Inflammatory macrophage treated with lipopolysaccharide for 4 hours (primary cell): Measurements from ENCODE around the gene CFAP210.
"Not testable (repeated sequence)": the region's sequence is repeated elsewhere in the genome, so short reads cannot be mapped to it uniquely, and the experiment has no call there.

Source experiments
- DNase-seq: peaks from one replicate; pipeline ENCODE4 v3.0.0-alpha.2; 2020

The CFAP210 gene

DNA sequence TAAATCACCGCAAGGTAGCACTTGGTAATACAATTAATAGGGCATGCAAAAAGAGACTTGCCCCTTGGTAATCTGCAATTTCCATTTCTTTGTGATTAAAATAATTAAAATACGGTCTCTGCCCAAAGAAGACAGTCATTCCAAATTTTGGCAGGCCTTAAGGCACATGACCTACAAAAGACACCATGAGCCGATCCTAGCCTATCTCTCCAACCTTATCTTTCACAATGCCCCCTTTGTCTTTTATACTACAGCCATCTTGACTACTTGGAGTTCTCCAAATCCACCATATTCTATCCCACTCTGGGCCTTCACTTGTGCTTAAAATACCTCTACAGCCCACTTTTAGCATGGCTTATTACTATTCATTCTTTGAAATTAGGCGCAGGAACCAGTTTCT, 23.3 kb downstream of the CFAP210 start:
- no peak for DNase-seq

DNA sequence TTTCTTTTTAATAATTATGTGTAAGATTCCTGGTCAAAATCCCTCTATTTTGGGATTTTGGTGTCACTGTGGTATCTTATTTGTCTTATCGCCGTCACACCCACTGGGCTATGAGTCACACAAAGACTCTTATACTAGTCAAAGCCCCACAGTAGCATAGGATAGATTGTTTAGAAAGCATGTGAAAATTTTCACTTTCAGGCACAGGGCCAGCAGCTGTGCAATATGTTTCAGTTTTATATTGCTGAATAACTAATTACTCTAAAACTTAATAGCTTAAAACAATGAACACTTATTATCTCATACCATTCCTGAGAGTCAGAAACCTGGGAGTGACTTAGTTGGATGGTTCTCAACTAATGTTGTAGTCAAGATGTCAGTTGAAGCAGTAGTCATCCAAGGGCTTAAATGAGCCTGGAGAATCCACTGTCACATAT, 24.0 kb downstream of the CFAP210 start:
- DNase-seq, result no peak

DNA sequence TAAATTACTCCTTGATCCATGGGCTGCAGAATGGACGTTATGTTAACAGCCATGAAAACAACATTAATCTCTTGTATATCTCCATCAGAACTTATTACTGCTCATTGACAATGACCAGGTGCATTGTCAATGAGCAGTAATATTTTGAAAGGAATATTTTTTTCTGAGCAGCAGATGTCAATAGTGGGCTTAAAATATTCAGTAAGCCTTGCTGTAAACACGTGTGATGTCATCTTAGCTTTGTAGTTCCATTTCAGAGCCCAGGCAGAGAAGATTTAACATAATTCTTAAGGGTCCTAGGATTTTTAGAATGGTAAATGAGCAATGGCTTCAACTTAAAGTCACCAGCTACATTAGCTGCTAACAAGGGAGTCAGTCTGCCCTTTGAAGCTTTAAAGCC, 26.6 kb downstream of the CFAP210 start:
- no peak for DNase-seq

DNA sequence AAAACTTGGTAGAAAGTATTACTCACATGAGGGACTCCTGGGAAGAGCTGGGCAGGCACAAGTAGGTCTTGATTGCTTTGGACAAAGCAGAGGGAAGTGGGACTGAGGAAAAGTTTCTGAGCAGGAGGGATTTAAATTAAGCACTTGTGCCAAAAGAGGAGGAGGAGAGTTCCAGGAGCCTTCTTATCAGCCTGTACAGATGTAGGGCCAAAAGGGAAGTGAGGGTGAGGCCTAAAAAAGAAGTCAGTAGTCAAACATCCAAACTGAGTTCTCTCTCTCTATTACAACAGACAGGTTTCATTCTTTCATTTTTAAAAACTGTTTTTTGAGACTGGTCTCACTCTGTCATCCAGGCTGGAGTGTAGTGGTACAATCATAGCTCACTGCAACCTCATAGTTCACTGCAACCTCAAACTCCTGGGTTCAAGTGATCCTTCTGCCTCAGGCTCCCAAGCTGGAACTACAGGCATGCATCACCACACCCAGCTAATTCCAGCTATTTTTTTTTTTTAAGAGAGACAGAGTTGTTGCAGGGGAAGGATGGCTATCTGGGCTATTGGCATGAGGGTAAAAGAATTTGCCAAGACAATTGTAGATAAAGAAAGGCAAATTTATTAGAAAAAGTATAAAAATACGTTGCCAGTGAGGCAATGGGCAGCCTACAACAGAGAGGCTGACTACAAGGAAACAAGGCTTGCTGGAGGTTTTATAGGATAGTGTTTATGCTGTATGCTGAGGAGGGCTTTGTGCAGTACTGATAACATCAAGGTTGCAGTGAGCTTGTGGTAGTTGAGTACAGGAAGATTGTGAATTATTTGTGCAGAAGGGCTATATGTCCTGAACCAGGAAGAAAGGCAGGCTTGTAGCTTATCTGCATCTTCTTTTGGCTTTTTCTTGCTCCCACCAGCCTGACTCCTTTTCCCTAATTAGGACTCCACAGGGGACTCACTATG, 29.0 kb downstream of the CFAP210 start:
- no peak for DNase-seq

DNA sequence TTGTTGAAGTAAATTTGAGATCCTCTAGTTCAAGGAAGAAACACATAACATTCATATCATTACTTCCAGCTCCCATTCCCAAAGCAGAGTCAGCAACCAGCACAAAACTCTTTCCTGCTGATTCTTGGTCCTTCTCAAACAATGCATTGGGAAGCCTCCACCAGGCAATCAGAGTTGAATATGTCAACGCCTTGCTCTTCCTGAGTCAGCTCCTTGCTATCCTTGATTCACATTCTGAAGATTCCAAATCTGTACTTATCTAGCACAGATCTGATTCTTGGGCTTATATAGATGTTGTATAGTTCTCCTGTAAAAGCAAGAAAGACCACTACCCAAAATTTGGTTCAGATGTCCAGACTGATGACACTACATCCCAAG, 29.6 kb downstream of the CFAP210 start:
- DNase-seq, result no peak

DNA sequence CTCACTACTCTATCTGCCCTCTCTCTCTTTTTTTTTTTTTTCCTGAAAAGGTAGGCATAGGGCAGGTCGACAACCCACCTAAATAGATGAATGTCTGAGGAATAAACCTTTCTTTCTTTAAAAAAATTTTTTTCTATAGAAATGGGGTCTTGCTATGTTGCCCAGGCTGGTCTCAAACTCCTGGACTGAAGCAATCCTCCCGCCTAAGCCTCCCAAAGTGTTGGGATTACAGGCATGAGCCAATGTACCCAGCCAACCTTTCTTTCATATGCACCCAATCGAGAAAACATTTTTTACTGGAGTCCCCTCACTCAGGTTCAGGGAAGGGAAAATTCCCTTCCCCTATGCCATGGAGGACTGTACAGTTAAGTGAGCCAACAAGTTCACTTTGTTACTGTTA, 31.0 kb downstream of the CFAP210 start:
- no peak for DNase-seq

DNA sequence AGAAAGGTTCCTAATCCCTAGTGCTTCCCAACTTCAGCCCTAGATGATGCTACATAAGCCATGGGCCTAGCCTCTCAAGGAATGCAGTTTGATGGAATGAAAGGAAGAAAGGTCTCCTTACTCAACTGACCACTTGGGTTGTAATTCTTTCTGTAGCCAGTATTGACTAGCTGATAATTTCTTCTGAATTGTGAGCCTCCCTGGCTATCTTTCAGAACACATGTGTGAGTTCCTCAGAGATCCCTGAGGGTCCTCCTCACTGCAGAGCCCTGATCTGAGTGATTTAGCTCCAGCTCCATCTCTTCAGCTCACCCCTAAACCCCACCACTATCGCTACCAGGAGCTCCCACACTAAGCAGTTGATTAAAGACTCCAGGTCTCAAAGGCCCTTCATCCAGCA, 31.5 kb downstream of the CFAP210 start:
- no peak for DNase-seq

DNA sequence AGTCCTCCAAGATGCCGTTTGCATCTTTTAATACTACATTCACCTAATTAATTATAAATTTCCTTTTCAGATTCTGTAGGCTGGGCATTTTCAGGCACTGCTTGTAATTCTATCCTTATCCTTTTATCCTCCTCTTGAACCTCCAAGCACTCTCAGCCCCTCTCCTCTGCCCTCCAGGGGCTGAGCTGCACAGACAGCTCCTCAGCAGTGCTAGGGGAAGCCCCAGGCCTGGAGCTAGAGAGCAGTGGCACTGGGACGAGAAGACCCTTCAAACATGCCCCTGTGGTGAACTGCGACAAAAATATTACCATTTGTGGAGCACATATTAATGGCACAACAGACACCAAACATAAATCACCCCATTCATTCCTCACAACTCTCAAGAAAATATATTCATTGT, 32.9 kb downstream of the CFAP210 start:
- no peak for DNase-seq

DNA sequence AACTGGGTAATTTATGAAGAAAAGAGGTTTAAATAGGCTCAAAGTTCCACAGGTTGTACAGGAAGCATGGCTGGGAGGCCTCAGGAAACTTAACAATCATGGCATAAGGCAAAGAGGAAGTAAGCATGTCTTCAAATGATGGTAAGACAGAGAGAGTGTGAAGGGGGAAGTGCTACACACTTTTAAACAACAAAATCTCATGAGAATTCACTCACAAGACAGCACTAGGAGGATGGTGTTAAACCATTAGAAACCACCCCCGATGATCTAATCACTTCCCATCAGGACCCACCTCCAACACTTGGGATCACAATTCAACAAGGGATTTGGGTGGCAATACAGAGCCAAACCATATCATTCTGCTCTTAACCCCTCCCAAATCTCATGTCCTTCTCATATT, 34.9 kb downstream of the CFAP210 start:
- DNase-seq, result peak; percentile 6

DNA sequence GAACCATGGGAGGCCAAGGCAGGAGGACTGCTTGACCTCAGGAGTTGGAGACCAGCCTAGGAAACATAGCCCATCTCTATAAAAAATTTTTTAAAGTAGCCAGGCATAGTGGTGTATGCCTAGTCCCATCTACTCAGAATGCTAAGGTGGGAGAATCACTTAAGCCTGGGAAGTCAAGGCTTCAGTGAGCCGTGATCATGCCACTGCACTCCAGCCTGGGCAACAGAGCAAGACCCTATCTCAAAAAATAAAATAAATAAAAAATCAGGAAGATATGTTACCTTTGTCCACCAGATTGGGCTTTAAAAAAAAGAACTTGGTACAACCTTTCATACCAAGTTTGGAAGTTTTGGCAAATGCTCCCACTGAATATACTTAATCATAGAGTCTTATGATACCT, 35.3 kb downstream of the CFAP210 start:
- no peak for DNase-seq

DNA sequence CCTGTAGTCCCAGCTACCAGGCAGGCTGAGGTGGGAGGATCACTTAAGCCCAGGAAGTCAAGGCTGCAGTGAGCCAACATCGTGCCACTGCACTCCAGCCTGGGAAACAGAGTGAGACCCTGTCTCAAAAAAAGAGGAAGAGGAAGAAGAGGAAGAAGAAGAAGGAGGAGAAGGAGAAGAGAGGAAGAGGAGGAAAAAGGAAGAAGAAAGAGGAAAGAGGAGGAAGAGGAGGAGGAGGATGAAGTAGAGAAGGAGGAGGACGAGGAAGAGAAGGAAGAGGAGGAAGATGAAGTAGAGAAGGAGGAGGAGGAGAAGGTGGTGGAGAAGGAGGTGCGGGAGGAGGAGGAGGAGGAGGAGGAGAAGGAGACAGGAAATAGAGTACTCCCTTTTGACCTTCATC, 38.0 kb downstream of the CFAP210 start:
- DNase-seq, result no peak

DNA sequence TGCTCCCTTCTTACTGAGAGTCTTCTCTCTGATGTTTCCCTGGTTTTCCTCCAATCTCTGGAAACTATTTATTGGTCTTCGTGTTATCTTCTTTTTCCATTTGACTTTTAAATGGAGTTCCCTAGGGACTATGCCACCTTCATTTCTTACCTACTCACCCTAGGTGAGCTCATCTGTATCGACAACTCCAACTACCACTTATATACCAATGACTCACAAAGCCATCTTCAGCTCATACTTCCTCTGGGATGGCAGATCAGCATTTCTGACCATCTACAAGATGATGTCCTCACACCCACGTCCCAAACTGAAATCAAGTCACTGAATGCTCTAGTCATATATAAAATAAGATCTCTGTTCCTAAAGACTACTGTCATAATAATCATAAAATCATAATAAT, 40.6 kb downstream of the CFAP210 start:
- no peak for DNase-seq

DNA sequence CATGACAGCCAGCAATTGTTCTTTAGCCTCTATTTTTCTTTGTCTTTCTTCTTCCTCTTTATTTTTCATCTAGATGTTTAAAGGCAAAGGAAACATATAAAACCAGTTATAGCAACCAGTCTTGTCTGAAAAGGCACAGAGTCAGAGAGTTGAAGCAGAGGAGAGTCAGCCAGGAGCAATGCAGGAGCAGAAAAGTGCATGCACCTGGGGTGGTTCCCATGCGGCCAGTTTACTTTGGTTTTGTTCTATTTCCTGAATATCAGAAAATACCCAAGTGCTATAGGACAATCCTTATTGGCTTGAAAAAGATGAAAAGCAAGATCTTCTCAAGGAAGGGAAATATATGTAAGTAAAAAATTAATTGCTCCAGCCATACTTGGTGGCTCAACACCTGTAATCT, 44.9 kb downstream of the CFAP210 start:
- no peak for DNase-seq

DNA sequence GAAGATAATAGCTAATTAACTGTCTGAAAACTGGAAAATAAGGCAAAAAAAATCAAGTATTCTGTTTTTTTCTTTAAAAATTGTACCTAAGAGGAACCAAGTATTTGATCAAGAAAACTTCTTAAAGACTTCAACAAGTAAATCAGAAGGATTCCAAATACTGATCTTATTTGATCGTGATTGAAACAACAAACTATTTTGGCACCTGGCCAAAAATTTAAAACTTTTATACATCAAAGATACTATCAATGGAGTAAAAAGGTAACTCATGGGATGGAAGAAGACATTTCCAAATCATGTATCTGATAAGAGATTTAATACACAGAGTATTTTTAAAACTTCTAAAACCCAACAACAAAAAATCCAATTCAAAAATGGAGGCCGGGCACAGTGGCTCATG, 46.7 kb downstream of the CFAP210 start:
- DNase-seq, result no peak

DNA sequence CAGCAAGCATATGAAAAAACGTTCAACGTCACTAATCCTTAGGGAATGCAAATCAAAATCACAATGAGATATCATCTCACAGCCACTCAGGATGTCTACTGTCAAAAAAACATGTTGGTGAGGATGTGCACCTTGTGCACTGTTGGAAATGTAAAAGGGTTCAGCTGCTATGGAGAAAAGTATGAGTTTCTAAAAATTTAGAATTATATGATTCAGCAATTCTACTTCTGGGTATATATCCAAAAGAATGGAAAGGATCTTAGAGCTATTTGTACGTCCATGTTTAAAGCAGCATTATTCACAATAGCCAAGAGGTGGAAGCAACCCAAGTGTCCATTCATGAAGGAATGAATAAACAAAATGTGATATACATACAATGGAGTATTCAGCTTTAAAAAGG, 50.0 kb downstream of the CFAP210 start:
- DNase-seq, result no peak

DNA sequence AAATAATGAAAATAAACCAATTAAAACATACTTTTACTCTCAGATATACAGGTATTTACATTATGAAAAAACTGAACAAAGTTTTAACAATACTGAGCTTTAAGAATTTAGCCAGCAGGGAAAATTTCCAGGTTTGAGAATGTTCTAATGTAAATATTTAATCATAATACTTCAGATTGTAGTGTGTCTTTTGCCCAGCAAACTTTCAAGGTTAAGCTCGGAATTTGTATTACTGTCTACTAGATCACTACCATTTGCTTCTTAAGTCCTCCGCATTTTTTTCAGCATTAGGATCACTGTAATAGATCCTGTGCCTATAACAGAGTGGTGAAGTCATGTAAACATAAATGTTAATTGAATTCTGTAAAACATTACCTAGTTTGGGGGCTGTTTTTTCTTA, 52.7 kb downstream of the CFAP210 start:
- DNase-seq, result no peak

DNA sequence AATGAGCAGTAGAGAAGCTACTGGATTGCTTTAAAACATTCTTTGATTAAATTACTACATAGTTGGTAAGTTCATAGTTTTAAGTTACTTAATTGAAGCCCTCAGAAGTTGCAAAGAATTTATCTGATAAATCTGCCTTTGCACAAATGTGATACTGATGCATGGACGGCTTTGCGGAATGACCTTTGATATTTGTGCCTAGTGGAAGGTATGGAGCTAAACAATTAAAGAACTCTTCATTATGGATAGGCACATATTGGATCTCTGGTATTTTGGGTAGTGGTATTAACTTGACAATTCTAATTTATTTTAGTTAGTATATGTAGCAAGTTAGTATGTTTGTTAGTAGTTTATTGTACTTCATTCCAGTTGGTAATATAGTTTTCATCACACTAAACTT, 54.1 kb downstream of the CFAP210 start:
- DNase-seq, result no peak

DNA sequence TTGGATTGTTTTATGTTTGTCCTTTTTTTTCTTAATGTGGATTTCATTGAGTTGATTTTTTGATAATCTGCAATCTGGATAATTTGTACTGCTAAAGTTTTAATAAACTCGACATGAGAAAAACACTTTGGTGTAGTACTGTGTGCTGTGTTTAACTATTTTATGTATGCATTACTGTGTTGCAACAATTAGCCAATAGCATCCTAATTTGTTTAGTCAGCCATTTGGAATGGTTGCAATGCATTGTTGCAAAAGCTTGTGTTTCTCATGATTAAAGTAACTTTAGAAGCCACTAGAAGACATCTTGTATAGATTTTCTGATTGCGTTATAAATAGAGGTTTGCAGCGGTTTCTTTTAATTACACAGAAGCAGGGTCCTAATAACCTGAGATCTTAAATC, 56.6 kb downstream of the CFAP210 start:
- DNase-seq, result peak; percentile 7

DNA sequence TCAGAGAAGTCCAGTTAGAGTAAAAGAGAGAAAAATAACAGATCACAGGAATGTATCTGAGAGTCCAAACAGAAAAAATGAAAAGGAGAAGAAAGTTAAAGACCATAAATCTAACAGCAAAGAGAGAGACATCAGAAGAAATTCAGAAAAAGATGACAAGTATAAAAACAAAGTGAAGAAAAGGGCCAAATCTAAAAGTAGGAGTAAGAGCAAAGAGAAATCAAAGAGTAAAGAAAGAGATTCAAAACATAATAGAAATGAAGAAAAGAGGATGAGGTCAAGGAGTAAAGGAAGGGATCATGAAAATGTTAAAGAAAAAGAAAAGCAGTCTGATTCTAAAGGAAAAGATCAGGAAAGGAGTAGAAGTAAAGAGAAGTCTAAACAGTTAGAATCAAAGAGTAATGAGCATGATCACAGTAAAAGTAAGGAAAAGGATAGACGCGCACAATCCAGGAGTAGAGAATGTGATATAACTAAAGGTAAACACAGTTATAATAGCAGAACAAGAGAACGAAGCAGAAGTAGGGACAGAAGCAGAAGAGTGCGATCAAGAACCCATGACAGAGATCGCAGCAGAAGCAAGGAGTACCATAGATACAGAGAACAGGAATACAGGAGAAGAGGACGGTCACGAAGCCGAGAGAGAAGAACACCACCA, 57.6 kb downstream of the CFAP210 start:
- no peak for DNase-seq

DNA sequence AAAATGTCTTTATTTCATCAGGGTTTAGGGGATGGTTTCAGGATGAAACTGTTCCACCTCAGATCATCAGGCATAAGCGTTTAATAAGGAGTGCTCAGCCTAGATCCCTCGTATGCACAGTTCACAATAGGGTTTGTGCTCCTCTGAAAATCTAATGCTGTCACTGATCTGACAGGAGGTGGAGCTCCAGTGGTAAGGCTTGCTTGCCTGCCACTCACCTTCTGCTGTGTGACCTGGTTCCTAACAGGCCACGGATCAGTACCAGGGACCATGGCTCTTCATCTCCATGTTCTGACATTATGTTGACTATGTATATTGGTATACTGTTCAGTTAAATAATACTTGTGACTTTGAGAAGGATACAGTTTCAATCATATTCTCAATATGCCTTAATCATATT, 68.4 kb downstream of the CFAP210 start:
- no peak for DNase-seq

DNA sequence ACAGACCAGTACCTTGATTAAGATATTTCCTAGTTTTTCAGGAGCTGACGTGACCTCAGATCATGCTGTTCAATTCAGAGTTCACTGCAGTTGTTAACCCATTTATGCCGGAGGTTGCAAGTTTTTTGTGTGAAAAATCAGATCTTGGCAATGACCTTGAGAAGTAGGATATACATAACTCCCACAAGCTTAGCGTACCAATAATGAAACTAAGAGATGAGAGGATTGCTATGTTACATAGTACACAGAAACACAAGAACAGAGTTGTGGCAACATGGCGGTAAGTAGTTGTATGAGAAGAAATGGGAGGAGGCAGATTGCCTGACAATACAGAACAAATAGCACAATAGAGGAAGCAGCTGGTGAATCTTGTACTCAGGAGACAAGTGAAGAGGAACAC, 71.0 kb downstream of the CFAP210 start:
- DNase-seq, result no peak

DNA sequence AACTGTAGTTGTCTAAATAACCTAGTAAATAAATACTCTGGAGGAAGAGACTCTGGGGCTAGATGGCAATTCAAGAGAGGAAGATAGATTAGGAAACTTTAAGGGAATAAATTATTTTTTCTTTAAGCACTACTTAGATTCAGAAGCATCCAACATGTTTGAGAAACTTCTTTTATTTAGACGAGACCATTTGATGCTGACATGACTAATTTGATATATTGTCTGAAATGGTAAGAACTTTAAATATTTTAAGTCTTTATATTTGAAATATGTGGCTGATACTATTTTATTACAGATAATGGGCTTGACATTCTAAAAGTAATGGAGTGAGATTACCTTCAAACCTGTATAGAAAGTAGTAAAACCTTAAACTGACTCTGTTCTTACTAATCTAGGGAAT, 73.7 kb downstream of the CFAP210 start:
- no peak for DNase-seq

DNA sequence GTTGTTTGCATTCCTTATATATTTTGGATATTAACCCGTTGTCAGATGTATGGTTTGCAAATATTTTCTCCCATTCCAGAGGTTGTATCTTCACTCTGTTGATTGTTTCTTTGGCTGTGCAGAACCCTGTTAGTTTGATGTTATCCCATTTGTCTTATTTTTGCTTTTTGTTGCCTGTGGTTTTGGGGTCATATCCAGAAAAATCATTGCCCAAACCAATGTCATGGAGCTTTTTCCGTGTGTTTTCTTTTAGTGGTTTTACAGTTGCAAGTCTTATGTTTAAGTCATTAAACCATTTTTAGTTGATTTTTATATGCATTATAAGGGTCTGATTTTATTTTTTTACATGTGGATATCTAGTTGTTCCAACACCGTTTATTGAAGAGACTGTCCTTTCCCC, 74.3 kb downstream of the CFAP210 start:
- DNase-seq, result no peak

DNA sequence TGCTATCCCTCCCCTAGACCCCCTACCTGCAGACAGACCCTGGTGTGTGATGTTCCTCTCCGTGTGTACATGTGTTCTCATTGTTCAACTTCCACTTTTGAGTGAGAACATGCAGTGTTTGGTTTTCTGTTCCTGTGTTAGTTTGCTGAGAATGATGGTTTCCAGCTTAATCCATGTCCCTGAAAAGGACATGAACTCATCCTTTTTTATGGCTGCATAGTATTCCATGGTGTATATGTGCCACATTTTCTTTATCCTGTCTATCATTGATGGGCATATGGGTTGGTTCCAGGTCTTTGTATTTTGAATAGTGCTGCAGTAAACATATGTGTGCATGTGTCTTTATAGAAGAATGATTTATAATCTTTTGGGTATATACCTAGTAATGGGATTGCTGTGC, 78.2 kb downstream of the CFAP210 start:
- DNase-seq, result not testable (repeated sequence)

DNA sequence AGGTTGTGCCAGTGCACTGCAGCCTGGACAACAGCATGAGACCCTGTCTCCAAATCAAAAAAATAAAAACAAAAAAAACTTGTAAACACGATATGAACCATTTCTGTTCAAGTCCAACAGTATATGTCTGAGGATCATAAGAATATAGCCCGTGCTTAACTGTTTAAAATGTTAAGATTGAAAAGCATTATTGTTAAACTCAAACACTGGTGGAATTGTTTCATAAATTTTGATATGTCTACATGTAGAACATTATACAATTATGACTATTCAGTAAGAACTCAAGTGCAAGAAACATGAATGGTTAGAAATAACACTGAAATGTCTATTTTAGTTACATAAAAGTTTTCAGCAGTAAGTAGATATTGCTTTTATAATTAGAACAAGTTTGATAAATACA, 80.3 kb downstream of the CFAP210 start:
- DNase-seq, result no peak
